ENCODE data around the gene LIN52.

Gene LIN52

GRCh38 chr14:74084277-74085046, at the start of gene LIN52, which contains the start of gene ALDH6A1:
LIN52 (plus strand) TSS chr14:74084956; CDS start chr14:74084975, 19 bp downstream.
ALDH6A1 (minus strand) TSS chr14:74084453; CDS start chr14:74084394, 59 bp downstream.
- peak; percentile 93 to 99 for DNase-seq

- DNase-seq = no peak
Observed at GRCh38 chr14:74035556-74035955, 49.2 kb upstream of the LIN52 start.

DNA sequence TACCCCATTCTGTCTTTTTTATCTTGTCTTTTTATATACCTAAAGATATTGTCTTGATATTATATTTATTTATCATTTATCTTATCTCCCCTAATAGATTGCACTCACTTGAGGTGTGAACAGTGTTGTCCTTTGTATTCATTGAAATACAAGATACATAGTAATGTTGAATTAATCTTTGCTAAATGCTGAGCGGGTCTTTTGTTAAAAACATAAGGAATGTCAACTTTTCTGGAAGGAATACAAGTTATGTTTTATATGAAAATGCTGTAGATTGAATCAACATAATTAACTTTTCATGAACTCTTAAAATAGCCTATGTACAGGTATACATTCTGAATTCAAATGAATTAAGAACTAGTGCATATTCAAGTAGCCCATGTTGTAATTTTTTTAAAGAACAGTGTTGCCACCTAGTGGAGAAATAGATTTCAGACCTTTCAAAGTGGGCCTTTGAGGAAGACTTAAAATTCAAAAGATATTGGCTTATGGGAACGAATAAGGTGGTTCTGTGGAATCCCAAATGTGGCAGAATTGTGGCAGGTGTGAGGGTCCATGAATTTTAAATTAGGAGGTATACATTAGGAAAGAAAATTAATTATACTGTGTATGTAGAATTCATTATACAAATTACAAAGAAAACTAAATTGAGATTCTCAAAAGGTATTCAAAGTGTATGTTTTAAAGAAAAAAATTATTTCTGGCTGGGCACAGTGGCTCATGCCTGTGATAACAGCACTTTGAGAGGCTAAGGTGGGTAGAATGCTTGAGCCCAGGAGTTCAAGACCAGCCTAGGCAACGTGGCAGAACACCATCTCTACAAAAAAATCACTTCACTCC, 46.5 kb upstream of the LIN52 start:
- DNase-seq = peak in 1 of 2 donors; percentile 67

DNA sequence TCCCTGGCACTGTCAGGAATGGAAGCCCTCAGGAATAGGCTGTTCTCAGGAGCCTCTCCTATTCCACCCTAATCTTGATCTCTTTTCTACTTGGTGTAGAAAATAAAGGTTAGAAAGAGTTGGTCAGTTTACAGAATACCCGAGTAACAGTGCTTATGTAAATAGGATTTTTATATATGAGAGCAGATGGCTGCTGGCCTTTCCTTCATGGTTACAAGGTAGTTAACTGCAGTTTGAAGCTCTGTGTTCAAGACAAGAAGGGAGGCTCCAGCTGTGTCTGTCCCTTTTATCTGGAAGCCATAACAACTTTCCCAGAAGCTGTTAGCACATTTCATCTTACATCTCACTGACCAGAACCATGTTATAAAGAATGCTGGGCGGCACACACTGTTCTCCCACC, 42.5 kb upstream of the LIN52 start:
- DNase-seq = no peak

DNA sequence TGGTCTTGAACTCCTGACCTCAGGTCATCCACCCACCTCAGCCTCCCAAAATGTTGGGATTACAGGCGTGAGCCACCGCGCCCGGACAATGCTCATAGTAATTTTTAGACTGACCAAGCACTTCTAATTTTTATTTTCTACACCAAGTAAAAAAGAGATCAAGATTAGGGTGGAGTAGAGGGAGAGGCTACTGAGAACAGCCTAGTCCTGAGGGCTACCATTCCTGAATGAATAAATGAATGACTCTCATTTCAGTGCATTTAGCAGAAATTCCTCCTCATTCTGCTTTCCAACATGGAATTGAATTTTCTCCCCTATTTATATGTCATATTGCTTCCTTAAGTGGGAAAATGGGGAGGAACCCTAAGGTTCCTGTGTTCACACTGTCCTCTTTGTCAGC, 39.2 kb upstream of the LIN52 start:
- no peak for DNase-seq

- no peak for DNase-seq
Observed at GRCh38 chr14:74048281-74048680, 36.5 kb upstream of the LIN52 start.

GRCh38 chr14:74049876-74050495, 34.8 kb upstream of the LIN52 start:
- peak in 1 of 2 donors; percentile 26 for DNase-seq

DNA sequence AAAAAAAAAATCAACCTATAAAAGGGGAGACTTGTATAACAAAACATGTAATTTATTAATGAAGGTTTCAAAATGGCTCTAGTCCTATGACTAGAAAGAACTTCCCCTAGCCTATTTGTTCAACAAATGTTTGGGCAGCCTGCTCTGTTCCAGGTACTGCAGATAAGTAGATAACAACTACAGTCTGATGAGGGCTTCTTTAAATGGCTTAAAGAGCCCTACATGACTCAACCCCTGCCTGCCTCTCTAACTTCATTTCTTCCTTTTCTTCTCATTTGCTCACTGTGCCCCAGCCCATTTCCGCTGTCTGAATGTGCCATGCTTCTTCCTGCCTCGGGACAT, 22.0 kb upstream of the LIN52 start:
- no peak for DNase-seq

GRCh38 chr14:74064426-74064825, 20.3 kb upstream of the LIN52 start:
- no peak for DNase-seq

GRCh38 chr14:74064883-74065282, 19.9 kb upstream of the LIN52 start:
- no peak for DNase-seq

DNA sequence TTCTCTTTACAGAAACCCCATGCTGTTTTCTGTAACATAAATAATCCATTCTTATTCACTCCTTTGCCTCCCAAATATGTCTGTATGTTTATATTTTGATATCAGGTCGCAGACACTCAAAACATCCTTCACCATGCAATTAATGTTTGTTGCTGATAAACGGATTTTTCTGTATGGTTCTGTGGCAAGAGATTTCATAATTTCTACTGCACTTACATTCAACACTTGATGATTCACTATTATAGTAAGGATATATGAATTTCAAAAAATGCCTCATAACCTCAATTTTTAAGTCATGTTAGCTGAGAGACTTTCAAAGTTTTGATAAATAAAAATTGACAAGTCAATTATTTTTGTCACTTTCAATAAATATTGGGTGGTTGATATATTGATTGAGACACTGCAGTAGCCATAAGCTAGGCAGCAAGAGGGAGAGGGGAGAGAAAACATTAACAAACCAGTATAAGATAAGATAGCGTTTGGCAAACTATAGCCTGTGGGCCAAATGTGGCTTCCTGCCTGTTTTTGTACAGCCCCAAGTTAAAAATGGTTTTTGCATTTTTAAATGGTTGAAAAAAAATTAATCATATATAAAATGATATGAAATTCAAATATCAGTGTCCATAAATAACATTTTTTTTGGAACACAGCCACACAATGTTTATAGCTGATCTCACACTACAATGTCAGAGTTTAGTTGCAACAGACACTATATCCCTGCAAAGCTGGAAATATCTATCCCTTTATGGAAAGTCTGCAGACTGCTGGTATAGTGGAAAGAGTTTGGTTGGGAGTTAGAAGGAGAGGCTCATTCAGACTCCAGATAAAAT, 18.8 kb upstream of the LIN52 start:
- DNase-seq = no peak

- no peak for DNase-seq
Observed at GRCh38 chr14:74077401-74077800, 7.4 kb upstream of the LIN52 start.

- DNase-seq = no peak
Observed at GRCh38 chr14:74080820-74081460, 3.8 kb upstream of the LIN52 start.

DNA sequence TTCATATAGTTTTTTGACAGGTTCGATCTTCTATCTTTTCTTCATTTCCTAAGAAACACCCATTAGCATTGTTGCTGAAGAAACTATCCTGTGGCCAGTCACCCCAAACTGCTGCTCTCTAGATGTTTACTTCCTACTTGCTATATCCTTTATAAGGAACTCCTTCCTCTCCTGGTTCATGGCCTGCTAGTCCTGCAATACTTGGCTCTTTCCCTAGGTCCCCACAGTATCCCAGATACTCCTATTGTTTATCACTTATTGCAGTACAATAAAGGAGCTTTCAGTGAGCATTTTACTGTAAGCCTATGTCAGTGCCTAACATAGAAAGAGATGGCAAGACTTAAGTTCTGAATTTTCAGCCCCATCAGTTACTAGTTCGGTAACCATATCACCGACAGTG, 3.3 kb upstream of the LIN52 start:
- DNase-seq = no peak

DNA sequence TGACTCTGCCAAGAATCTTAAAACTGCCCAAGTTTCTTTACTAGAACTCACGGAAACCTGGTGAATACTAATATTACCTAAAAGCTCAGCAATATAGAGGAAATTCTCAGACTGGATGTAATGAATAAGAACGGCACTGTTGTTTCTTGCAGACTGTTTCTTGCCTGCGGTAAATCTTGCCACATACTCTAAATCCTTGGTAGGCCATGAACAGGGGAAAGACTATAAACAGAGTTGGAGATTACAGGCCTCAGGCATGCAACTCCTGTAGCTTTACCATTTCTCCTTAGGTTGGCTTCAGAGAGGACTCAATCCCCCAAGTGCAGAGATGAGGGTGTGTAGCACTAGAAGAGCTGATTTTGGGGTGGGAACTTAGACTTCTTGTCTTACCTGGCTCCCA, 1.6 kb upstream of the LIN52 start:
- no peak for DNase-seq

- no peak for DNase-seq
Observed at GRCh38 chr14:74083784-74084276, 926 bp upstream of the LIN52 start.

DNA sequence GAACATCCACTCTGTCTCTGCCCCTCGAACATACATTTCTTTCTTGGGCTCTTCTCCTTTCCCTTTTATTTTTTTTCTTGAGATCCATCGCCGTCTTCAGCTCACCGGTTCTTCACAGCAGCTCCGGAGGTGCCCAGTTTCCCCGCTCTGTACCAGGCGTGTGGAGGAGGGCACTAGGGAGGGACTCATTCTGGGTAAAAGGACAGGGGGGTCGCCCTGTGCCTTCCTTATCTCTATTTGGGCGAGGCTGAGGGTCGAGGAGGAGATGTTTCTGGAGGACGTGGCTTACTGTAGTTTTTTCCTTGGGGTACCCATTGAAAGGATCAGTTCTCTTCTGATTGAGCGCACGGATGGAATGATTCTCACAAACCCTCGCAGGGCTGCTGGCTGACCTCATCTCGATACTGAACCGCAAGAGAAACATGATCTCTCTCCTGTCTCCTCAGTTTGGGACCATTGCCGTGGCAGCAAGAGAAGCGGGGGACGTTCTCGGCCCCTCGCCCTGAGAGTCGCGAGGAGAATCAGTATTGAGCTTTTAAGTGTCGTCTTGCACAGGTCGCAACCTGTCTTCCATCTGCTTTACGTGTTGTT, 386 bp downstream of the LIN52 start:
- DNase-seq = peak in 1 of 2 donors; percentile 70

- no peak for DNase-seq
Observed at GRCh38 chr14:74085828-74086227, 1.1 kb downstream of the LIN52 start.

- no peak for DNase-seq
Observed at GRCh38 chr14:74089251-74090020, 4.7 kb downstream of the LIN52 start.

DNA sequence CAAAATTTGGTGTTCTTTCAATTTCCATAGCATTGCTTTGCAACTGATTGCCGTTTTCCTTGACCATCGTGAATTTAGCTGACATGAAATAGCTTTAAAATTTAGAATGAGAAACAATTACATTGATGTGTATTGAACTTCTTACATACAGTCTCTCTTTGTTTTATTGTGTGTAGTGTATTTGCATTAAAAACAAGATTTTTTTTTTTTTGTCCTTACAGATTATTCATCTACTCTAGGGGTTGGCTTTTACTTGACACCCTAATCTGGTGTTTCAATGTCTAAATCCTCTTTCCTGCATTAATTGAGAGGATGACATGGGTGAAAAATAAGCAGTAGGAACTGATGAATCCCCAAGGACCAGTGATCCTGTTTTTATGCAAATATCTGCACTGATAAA, 20.6 kb downstream of the LIN52 start:
- no peak for DNase-seq

GRCh38 chr14:74109369-74109768, 24.6 kb downstream of the LIN52 start:
- no peak for DNase-seq

Data from bone marrow (tissue), 2 donors.